ENCODE data around the gene GOLGA6C.
"Not testable (repeated sequence)": the region's sequence is repeated elsewhere in the genome, so short reads cannot be mapped to it uniquely, and the experiment has no call there.

Gene GOLGA6C

GRCh38 chr15:75312548-75312947 lies 54.4 kb downstream of the GOLGA6C start:
- no CpG with 5 or more reads among the region's 1 CpG for WGBS, 2 donors (ENCODE audit: extremely low coverage in 2 of 2, insufficient read length in 2 of 2, insufficient replicate concordance in 1 of 2)
- not testable (repeated sequence) for H3K18ac ChIP-seq (ENCODE audit: low read length); H3K4me2 ChIP-seq (ENCODE audit: insufficient read depth, low read length, poor library complexity, severe bottlenecking); H3K4me1 ChIP-seq (ENCODE audit: control insufficient read depth in 2 of 2, insufficient read depth in 1 of 2, low read depth in 1 of 2, low read length in 2 of 2); H3K4me3 ChIP-seq (ENCODE audit: low read length in 2 of 2); H3K79me1 ChIP-seq (ENCODE audit: low read depth, low read length); H2BK5ac ChIP-seq (ENCODE audit: low read length); H2BK12ac ChIP-seq (ENCODE audit: low read length); H3K36me3 ChIP-seq (replicated peaks in 1 of 2; ENCODE audit: control insufficient read depth in 2 of 2, insufficient read depth in 2 of 2, low read length in 2 of 2); H2AFZ ChIP-seq (ENCODE audit: low read length); H4K91ac ChIP-seq (ENCODE audit: low read depth, low read length, poor library complexity); H3K9ac ChIP-seq (ENCODE audit: low read depth, low read length, poor library complexity); DNase-seq (ENCODE audit: low spot score); H3K27ac ChIP-seq (replicated peaks; ENCODE audit: low read length); H3K4ac ChIP-seq (ENCODE audit: low read length); H3K23ac ChIP-seq (ENCODE audit: low read depth, low read length, poor library complexity); H2BK120ac ChIP-seq (ENCODE audit: low read depth, low read length); H2BK15ac ChIP-seq (ENCODE audit: low read length); H4K8ac ChIP-seq (ENCODE audit: low read depth, low read length); H2AK5ac ChIP-seq (ENCODE audit: low read depth, low read length); H3K9me3 ChIP-seq (replicated peaks in 1 of 2; ENCODE audit: control insufficient read depth in 2 of 2, insufficient read depth in 1 of 2, low read depth in 1 of 2, low read length in 2 of 2)
- H3K27me3 ChIP-seq (ENCODE audit: control insufficient read depth in 3 of 3, insufficient read depth in 3 of 3, low read depth in 1 of 3, low read length in 3 of 3): peaks cover 0 to 23% (median 7%) of the 10 kb centered on the region in 3 experiments
- peak overlapping the region; percentile 21 for H3K14ac ChIP-seq (ENCODE audit: low read length)

GRCh38 chr15:75313116-75313845 lies 55.1 kb downstream of the GOLGA6C start:
- no peak overlapping the region for H4K91ac ChIP-seq (ENCODE audit: low read depth, low read length, poor library complexity)
- H3K36me3 ChIP-seq (replicated peaks in 1 of 2; ENCODE audit: control insufficient read depth in 2 of 2, insufficient read depth in 2 of 2, low read length in 2 of 2): no peaks in the 10 kb centered on the region
- H3K9me3 ChIP-seq (replicated peaks in 1 of 2; ENCODE audit: control insufficient read depth in 2 of 2, insufficient read depth in 1 of 2, low read depth in 1 of 2, low read length in 2 of 2): no peaks in the 10 kb centered on the region
- no peak overlapping the region for H3K9ac ChIP-seq (ENCODE audit: low read depth, low read length, poor library complexity)
- H2BK12ac ChIP-seq (ENCODE audit: low read length): no peak overlapping the region
- H4K8ac ChIP-seq (ENCODE audit: low read depth, low read length): no peak overlapping the region
- no peak for DNase-seq (ENCODE audit: low spot score)
- peaks cover 0 to 16% (median 3%) of the 10 kb centered on the region in 3 experiments for H3K27me3 ChIP-seq (ENCODE audit: control insufficient read depth in 3 of 3, insufficient read depth in 3 of 3, low read depth in 1 of 3, low read length in 3 of 3)
- no peak overlapping the region for H3K23ac ChIP-seq (ENCODE audit: low read depth, low read length, poor library complexity)
- H2BK15ac ChIP-seq (ENCODE audit: low read length): no peak overlapping the region
- no peak overlapping the region for H2BK5ac ChIP-seq (ENCODE audit: low read length)
- no peak overlapping the region for H3K4me2 ChIP-seq (ENCODE audit: insufficient read depth, low read length, poor library complexity, severe bottlenecking)
- H3K79me1 ChIP-seq (ENCODE audit: low read depth, low read length): peaks cover 2% of the 10 kb centered on the region
- H3K27ac ChIP-seq (replicated peaks; ENCODE audit: low read length): no peak overlapping the region
- no peak overlapping the region for H3K4ac ChIP-seq (ENCODE audit: low read length)
- no peak overlapping the region for H3K14ac ChIP-seq (ENCODE audit: low read length)
- no peak overlapping the region for H2BK120ac ChIP-seq (ENCODE audit: low read depth, low read length)
- no peaks in the 10 kb centered on the region for H3K4me1 ChIP-seq (ENCODE audit: control insufficient read depth in 2 of 2, insufficient read depth in 1 of 2, low read depth in 1 of 2, low read length in 2 of 2)
- H2AFZ ChIP-seq (ENCODE audit: low read length): no peak overlapping the region
- H3K18ac ChIP-seq (ENCODE audit: low read length): no peak overlapping the region
- H2AK5ac ChIP-seq (ENCODE audit: low read depth, low read length): peak overlapping the region; percentile 63
- WGBS, 2 donors (ENCODE audit: extremely low coverage in 2 of 2, insufficient read length in 2 of 2, insufficient replicate concordance in 1 of 2): no CpG with 5 or more reads among the region's 13 CpGs
- H3K4me3 ChIP-seq (ENCODE audit: low read length in 2 of 2): no peak overlapping the region

GRCh38 chr15:75314552-75315290 lies 56.6 kb downstream of the GOLGA6C start:
- no peak overlapping the region for H2BK5ac ChIP-seq (ENCODE audit: low read length)
- H3K18ac ChIP-seq (ENCODE audit: low read length): no peak overlapping the region
- no peaks in the 10 kb centered on the region for H3K9me3 ChIP-seq (replicated peaks in 1 of 2; ENCODE audit: control insufficient read depth in 2 of 2, insufficient read depth in 1 of 2, low read depth in 1 of 2, low read length in 2 of 2)
- H3K4ac ChIP-seq (ENCODE audit: low read length): no peak overlapping the region
- H2BK15ac ChIP-seq (ENCODE audit: low read length): no peak overlapping the region
- no peak overlapping the region for H4K91ac ChIP-seq (ENCODE audit: low read depth, low read length, poor library complexity)
- no peak overlapping the region for H2AFZ ChIP-seq (ENCODE audit: low read length)
- peaks cover 2% of the 10 kb centered on the region for H3K79me1 ChIP-seq (ENCODE audit: low read depth, low read length)
- H3K4me1 ChIP-seq (ENCODE audit: control insufficient read depth in 2 of 2, insufficient read depth in 1 of 2, low read depth in 1 of 2, low read length in 2 of 2): no peaks in the 10 kb centered on the region
- WGBS, 2 donors (ENCODE audit: extremely low coverage in 2 of 2, insufficient read length in 2 of 2, insufficient replicate concordance in 1 of 2): no CpG with 5 or more reads among the region's 5 CpGs
- peaks cover 0 to 14% (median 0%) of the 10 kb centered on the region in 3 experiments for H3K27me3 ChIP-seq (ENCODE audit: control insufficient read depth in 3 of 3, insufficient read depth in 3 of 3, low read depth in 1 of 3, low read length in 3 of 3)
- no peak overlapping the region for H3K14ac ChIP-seq (ENCODE audit: low read length)
- no peak overlapping the region for H4K8ac ChIP-seq (ENCODE audit: low read depth, low read length)
- no peak overlapping the region for H3K4me3 ChIP-seq (ENCODE audit: low read length in 2 of 2)
- H2BK12ac ChIP-seq (ENCODE audit: low read length): no peak overlapping the region
- no peak overlapping the region for H3K23ac ChIP-seq (ENCODE audit: low read depth, low read length, poor library complexity)
- no peak overlapping the region for H3K4me2 ChIP-seq (ENCODE audit: insufficient read depth, low read length, poor library complexity, severe bottlenecking)
- DNase-seq (ENCODE audit: low spot score): no peak
- no peak overlapping the region for H3K27ac ChIP-seq (replicated peaks; ENCODE audit: low read length)
- H3K36me3 ChIP-seq (replicated peaks in 1 of 2; ENCODE audit: control insufficient read depth in 2 of 2, insufficient read depth in 2 of 2, low read length in 2 of 2): no peaks in the 10 kb centered on the region
- H3K9ac ChIP-seq (ENCODE audit: low read depth, low read length, poor library complexity): no peak overlapping the region
- no peak overlapping the region for H2AK5ac ChIP-seq (ENCODE audit: low read depth, low read length)
- no peak overlapping the region for H2BK120ac ChIP-seq (ENCODE audit: low read depth, low read length)

GRCh38 chr15:75319231-75319897 lies 61.2 kb downstream of the GOLGA6C start:
- not testable (repeated sequence) for H3K4ac ChIP-seq (ENCODE audit: low read length); H3K4me1 ChIP-seq (ENCODE audit: control insufficient read depth in 2 of 2, insufficient read depth in 1 of 2, low read depth in 1 of 2, low read length in 2 of 2); H3K36me3 ChIP-seq (replicated peaks in 1 of 2; ENCODE audit: control insufficient read depth in 2 of 2, insufficient read depth in 2 of 2, low read length in 2 of 2); H4K91ac ChIP-seq (ENCODE audit: low read depth, low read length, poor library complexity); H2BK12ac ChIP-seq (ENCODE audit: low read length); H3K27ac ChIP-seq (replicated peaks; ENCODE audit: low read length); H3K18ac ChIP-seq (ENCODE audit: low read length); H3K9ac ChIP-seq (ENCODE audit: low read depth, low read length, poor library complexity); H2AFZ ChIP-seq (ENCODE audit: low read length); H3K14ac ChIP-seq (ENCODE audit: low read length); DNase-seq (ENCODE audit: low spot score); H2BK15ac ChIP-seq (ENCODE audit: low read length); H2AK5ac ChIP-seq (ENCODE audit: low read depth, low read length); H4K8ac ChIP-seq (ENCODE audit: low read depth, low read length); H3K23ac ChIP-seq (ENCODE audit: low read depth, low read length, poor library complexity); H3K4me2 ChIP-seq (ENCODE audit: insufficient read depth, low read length, poor library complexity, severe bottlenecking); H2BK5ac ChIP-seq (ENCODE audit: low read length); H3K27me3 ChIP-seq (ENCODE audit: control insufficient read depth in 3 of 3, insufficient read depth in 3 of 3, low read depth in 1 of 3, low read length in 3 of 3); H3K9me3 ChIP-seq (replicated peaks in 1 of 2; ENCODE audit: control insufficient read depth in 2 of 2, insufficient read depth in 1 of 2, low read depth in 1 of 2, low read length in 2 of 2); H2BK120ac ChIP-seq (ENCODE audit: low read depth, low read length); H3K4me3 ChIP-seq (ENCODE audit: low read length in 2 of 2); H3K79me1 ChIP-seq (ENCODE audit: low read depth, low read length)
- no CpG with 5 or more reads among the region's 5 CpGs for WGBS, 2 donors (ENCODE audit: extremely low coverage in 2 of 2, insufficient read length in 2 of 2, insufficient replicate concordance in 1 of 2)
